Neural progenitor cell (in vitro differentiated cells): Measurements from ENCODE around the gene PTPRH. TPM values are rescaled to one million over a fixed set of nuclear protein-coding genes. Genes with fewer than 3 reads are reported as not detected.
A peak's percentile ranks its signal among the peaks of the same experiment; 100 is the strongest.

Experiments used
- DNase-seq: peaks from one replicate; pipeline ENCODE4 v3.0.0-alpha.2; 2016; ENCODE audit warnings: low spot score
- H2AFZ ChIP-seq: fragments of 200-600 bp; sonication (generic); replicated peaks from 2 replicates; pipeline ENCODE4 v1.6.1; 2016; ENCODE audit warnings: antibody characterized with exemption
- H3F3A ChIP-seq: fragments of 200-600 bp; sonication (generic); 2 replicates; pipeline ENCODE4 v1.6.1; 2016; ENCODE audit warnings: antibody characterized with exemption, low read depth
- H3K27ac ChIP-seq: fragments of 200-600 bp; sonication (generic); 2 replicates; pipeline ENCODE4 v1.5.1; 2016; ENCODE audit warnings: mild to moderate bottlenecking
- H3K27me3 ChIP-seq: fragments of 200-600 bp; sonication (generic); 2 replicates; pipeline ENCODE4 v1.6.1; 2016; ENCODE audit warnings: mild to moderate bottlenecking, moderate library complexity
- H3K36me3 ChIP-seq: fragments of 200-600 bp; sonication (generic); 2 replicates; pipeline ENCODE4 v1.5.1; 2016
- H3K4me1 ChIP-seq: fragments of 200-600 bp; sonication (generic); 2 replicates; pipeline ENCODE4 v1.6.1; 2016; ENCODE audit warnings: mixed run types
- H3K4me2 ChIP-seq: fragments of 200-600 bp; sonication (generic); 2 replicates; pipeline ENCODE4 v1.6.1; 2016
- H3K4me3 ChIP-seq: fragments of 200-600 bp; sonication (generic); 2 replicates; pipeline ENCODE4 v1.5.1; 2016
- H3K79me2 ChIP-seq: fragments of 200-600 bp; sonication (generic); 2 replicates; pipeline ENCODE4 v1.6.1; 2016; ENCODE audit warnings: low read depth
- H3K9ac ChIP-seq: fragments of 200-600 bp; sonication (generic); 2 replicates; pipeline ENCODE4 v1.6.1; 2016
- H3K9me3 ChIP-seq: fragments of 200-600 bp; sonication (generic); 2 replicates; pipeline ENCODE4 v1.5.1; 2016; ENCODE audit warnings: low read depth
- H4K20me1 ChIP-seq: fragments of 200-600 bp; sonication (generic); 2 replicates; pipeline ENCODE4 v1.6.1; 2016; ENCODE audit warnings: low read depth
- H3K27ac Mint-ChIP-seq: 3 replicates; pipeline ENCODE4 v1.8.0; 2021; ENCODE audit warnings: mixed read lengths
- H3K27me3 Mint-ChIP-seq: 2 replicates; pipeline ENCODE4 v1.8.0; 2022; ENCODE audit warnings: low read depth, mild to moderate bottlenecking, inconsistent platforms, moderate library complexity, mixed read lengths; ENCODE audit not compliant: insufficient read depth
- H3K36me3 Mint-ChIP-seq: 3 replicates; pipeline ENCODE4 v1.8.0; 2021; ENCODE audit warnings: mixed read lengths
- H3K4me1 Mint-ChIP-seq: 3 replicates; pipeline ENCODE4 v1.8.0; 2021; ENCODE audit warnings: mixed read lengths
- H3K4me3 Mint-ChIP-seq: 3 replicates; pipeline ENCODE4 v1.8.0; 2021; ENCODE audit warnings: mild to moderate bottlenecking, moderate library complexity, mixed read lengths
- H3K9me3 Mint-ChIP-seq: 3 replicates; pipeline ENCODE4 v1.8.0; 2020; ENCODE audit warnings: mixed read lengths
- EZH2 ChIP-seq: fragments of 200-600 bp; sonication (generic); IDR thresholded peaks from 2 replicates; pipeline ENCODE4 v1.6.1; 2017; ENCODE audit warnings: antibody characterized with exemption, mild to moderate bottlenecking, moderate library complexity
- EZH2phosphoT487 ChIP-seq: fragments of 200-600 bp; sonication (generic); IDR thresholded peaks from 2 replicates; pipeline ENCODE4 v1.6.1; 2017; ENCODE audit warnings: antibody characterized with exemption
- total RNA-seq: library from RNA; depleted of rRNA; stranded (reverse); fragments of >200 nt; gene quantifications from 2 replicates; pipeline ENCODE4 v1.2.3, GENCODE V29; 2015; ENCODE audit warnings: low replicate concordance
- TF ChIP-seq, protein P1 (sequence below): fragments of 200-600 bp; sonication (generic); IDR thresholded peaks from 2 replicates; pipeline ENCODE4 v1.5.1; 2017; ENCODE audit warnings: antibody characterized with exemption, mild to moderate bottlenecking

Gene PTPRH
- total RNA-seq, 1 donor from 2014 or later: not detected

DNA sequence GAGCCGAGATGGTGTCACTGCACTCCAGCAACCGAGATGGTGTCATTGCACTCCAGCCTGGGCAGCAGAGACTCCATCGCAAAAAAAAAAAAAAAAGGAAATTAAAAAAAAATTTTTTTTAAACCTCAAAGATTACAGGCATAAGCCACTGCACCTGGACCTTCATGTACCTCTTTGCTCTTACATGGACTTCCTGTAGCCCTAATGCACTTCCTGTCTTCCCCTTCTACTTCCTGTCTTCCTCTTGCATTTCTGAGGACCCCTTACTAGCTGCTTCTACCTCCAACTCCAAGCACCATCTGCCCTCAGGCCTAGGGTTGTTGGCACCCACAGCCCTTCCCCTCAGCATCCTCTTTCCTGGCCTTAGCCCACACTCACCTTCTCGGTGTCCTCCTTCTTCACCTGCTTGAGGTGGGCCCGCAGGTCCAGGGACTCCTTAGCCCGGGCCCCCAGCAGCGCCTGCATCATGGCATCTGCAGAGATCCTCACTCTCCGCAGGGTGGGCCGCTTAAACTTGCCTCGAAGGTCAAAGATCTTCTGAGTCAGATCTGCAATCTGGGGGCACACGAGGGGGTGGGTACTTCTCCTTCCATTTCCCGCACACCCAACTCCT is 55.5 kb downstream of the PTPRH start:
- Histone ChIP-seq H3K4me2 (no peak overlapping the region), H3K79me2 (no peaks in the 10 kb centered on the region), H3K27ac (no peak overlapping the region), H3F3A (peaks cover 36% of the 10 kb centered on the region), H3K9ac (no peak overlapping the region), H2AFZ (no peak overlapping the region), H3K27me3 (peaks cover 10% of the 10 kb centered on the region), H3K4me1 (peaks cover 13% of the 10 kb centered on the region), H3K9me3 (no peaks in the 10 kb centered on the region), H3K4me3 (no peak overlapping the region), H4K20me1 (no peaks in the 10 kb centered on the region), H3K36me3 (no peaks in the 10 kb centered on the region)
- peaks cover 17% of the 10 kb centered on the region for H3K4me1 Mint-ChIP-seq
- no peak for DNase-seq
- H3K4me3 Mint-ChIP-seq: no peak overlapping the region
- H3K36me3 Mint-ChIP-seq: peaks cover 2% of the 10 kb centered on the region
- H3K9me3 Mint-ChIP-seq: peaks cover 2% of the 10 kb centered on the region
- TF ChIP-seq EZH2phosphoT487: no peak
- no peak for TF ChIP-seq EZH2
- TF ChIP-seq, protein P1, sequence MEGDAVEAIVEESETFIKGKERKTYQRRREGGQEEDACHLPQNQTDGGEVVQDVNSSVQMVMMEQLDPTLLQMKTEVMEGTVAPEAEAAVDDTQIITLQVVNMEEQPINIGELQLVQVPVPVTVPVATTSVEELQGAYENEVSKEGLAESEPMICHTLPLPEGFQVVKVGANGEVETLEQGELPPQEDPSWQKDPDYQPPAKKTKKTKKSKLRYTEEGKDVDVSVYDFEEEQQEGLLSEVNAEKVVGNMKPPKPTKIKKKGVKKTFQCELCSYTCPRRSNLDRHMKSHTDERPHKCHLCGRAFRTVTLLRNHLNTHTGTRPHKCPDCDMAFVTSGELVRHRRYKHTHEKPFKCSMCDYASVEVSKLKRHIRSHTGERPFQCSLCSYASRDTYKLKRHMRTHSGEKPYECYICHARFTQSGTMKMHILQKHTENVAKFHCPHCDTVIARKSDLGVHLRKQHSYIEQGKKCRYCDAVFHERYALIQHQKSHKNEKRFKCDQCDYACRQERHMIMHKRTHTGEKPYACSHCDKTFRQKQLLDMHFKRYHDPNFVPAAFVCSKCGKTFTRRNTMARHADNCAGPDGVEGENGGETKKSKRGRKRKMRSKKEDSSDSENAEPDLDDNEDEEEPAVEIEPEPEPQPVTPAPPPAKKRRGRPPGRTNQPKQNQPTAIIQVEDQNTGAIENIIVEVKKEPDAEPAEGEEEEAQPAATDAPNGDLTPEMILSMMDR: no peak
- peaks cover 29% of the 10 kb centered on the region for H3K27me3 Mint-ChIP-seq
- no peak overlapping the region for H3K27ac Mint-ChIP-seq

DNA sequence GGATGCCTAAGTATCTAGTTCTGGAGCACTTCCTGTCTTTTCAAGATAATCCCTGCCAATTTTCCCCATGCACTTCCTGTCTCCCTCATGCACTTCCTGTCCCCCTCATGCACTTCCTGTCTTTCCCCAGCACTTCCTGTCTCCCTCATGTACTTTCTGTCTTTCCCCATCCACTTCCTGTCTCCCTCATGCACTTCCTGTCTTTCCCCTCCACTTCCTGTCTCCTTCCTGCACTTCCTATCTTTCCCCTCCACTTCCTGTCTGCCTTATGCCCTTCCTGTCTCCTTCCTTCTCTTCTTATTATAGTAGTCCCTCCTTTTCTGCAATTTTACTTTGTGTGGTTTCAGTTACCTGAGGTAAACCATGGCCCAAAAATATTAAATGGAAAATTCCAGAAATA is 57.3 kb downstream of the PTPRH start:
- Mint-ChIP-seq H3K27me3 (peaks cover 37% of the 10 kb centered on the region), H3K4me1 (peaks cover 23% of the 10 kb centered on the region), H3K36me3 (peaks cover 2% of the 10 kb centered on the region), H3K9me3 (peaks cover 2% of the 10 kb centered on the region), H3K27ac (no peak overlapping the region), H3K4me3 (peak overlapping the region; percentile 15)
- Histone ChIP-seq H3F3A (peaks cover 48% of the 10 kb centered on the region), H3K27ac (no peak overlapping the region), H3K36me3 (no peaks in the 10 kb centered on the region), H3K27me3 (peaks cover 2% of the 10 kb centered on the region), H2AFZ (no peak overlapping the region), H3K79me2 (no peaks in the 10 kb centered on the region), H3K4me2 (no peak overlapping the region), H3K9ac (no peak overlapping the region), H3K4me1 (peaks cover 23% of the 10 kb centered on the region), H3K4me3 (no peak overlapping the region), H4K20me1 (no peaks in the 10 kb centered on the region), H3K9me3 (no peaks in the 10 kb centered on the region)
- TF ChIP-seq, protein P1: no peak
- TF ChIP-seq EZH2phosphoT487: no peak
- no peak for TF ChIP-seq EZH2
- DNase-seq: no peak

DNA sequence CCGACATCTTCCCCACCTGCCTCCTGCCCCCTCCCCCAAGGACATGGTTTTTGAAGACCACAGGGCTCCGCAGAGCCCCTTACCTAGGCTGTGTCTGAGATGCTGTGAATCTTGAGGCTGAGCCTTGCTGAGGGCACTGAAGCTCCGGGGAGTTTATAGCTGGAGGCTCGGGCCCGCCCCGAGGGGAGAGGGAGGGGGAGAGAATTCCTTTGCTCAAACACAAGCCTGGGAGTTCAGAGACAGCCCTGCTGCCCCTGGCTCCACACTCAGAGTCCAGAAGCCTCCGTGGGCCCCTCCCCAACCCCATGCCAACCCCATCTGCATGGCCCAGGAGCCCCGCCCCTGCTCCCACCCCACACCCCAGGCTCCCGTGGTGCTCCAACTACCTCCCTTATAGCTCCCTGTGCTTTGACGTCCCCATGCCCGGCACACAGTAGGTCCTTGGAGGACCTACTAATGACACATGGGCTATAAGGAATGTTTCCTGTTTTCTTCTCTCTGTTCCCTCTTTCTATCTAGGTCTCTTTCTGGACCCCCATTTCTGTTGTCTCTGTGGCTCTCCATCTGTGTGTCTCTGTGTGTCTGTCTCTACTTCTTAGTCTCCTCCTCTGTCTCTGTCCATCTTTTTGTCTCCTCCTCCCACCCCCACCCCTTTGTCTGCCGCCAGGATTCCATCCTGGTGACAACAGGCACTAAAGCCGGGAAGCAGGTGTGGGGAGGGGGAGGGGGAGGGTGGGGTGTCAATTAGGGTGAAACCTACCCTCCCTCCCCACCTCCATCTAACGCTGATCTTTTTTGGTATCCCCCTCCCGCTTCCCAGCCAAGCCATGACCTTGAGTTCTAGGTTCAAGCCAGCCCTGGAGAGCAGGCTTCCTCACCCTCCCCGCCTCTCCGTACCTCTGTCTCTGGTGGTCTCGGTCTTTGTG is 60.0 kb downstream of the PTPRH start, which contains the start of gene TNNT1:
Gene TNNT1 (minus strand): TSS at position 129 of the 926 bp plus-strand sequence. CDS start 2,049 bp downstream, outside the sequence.
- Mint-ChIP-seq H3K36me3 (peaks cover 2% of the 10 kb centered on the region), H3K27ac (peak within 1 kb of the TSS; percentile 81), H3K9me3 (peaks cover 2% of the 10 kb centered on the region), H3K4me3 (peak within 1 kb of the TSS; percentile 55), H3K27me3 (peaks cover 47% of the 10 kb centered on the region), H3K4me1 (peaks cover 19% of the 10 kb centered on the region)
- peak within 1 kb of the TSS; percentile 26 for H3K4me3 ChIP-seq
- H4K20me1 ChIP-seq: no peaks in the 10 kb centered on the region
- peak; percentile 78 for DNase-seq
- H3K4me2 ChIP-seq: peak within 1 kb of the TSS; percentile 67
- H3K4me1 ChIP-seq: peaks cover 23% of the 10 kb centered on the region
- no peaks in the 10 kb centered on the region for H3K36me3 ChIP-seq
- peaks cover 42% of the 10 kb centered on the region for H3F3A ChIP-seq
- H3K9me3 ChIP-seq: no peaks in the 10 kb centered on the region
- H3K79me2 ChIP-seq: no peaks in the 10 kb centered on the region
- H3K9ac ChIP-seq: no peak within 1 kb of the TSS
- peak within 1 kb of the TSS; percentile 8 for H2AFZ ChIP-seq
- H3K27ac ChIP-seq: no peak within 1 kb of the TSS
- H3K27me3 ChIP-seq: no peaks in the 10 kb centered on the region
- no peak for TF ChIP-seq EZH2
- TF ChIP-seq, protein P1: no peak
- no peak for TF ChIP-seq EZH2phosphoT487
